ENCODE data around the gene CYP4F12. TPM values are rescaled to one million over a fixed set of nuclear protein-coding genes. Genes with fewer than 3 reads are reported as not detected.

The CYP4F12 gene, protein sequence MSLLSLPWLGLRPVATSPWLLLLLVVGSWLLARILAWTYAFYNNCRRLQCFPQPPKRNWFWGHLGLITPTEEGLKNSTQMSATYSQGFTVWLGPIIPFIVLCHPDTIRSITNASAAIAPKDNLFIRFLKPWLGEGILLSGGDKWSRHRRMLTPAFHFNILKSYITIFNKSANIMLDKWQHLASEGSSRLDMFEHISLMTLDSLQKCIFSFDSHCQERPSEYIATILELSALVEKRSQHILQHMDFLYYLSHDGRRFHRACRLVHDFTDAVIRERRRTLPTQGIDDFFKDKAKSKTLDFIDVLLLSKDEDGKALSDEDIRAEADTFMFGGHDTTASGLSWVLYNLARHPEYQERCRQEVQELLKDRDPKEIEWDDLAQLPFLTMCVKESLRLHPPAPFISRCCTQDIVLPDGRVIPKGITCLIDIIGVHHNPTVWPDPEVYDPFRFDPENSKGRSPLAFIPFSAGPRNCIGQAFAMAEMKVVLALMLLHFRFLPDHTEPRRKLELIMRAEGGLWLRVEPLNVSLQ
- not detected in 2 replicates for total RNA-seq

DNA sequence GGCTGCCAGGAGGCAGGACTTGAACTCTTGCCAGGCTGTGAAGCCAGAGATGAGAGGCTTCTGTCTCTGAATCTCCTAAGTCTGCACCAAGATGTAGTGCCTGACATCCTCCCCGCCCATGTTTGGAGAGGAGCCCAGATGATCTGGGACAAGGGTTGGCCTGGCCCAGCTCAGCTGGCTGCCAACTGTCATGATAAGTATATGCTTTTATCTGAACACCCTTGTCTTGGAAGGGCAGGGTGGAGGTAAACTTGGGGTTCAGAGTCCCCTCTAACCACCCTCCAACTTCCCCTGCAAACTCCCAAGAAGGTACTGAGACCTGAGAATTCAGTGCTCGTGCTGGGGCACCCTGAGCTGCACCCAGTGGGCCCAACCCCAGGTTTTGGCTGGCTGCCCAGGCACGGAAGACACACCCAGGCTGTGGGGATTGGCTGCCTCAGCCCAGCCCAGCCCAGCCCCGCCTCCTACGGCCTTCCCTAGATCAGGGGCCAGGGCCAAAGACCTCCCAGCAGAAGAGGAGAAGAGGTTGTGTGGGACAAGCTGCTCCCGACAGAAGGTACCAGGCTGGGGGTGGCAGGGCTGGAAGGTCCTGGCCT, at the start of gene CYP4F12:
Gene CYP4F12 (plus strand): TSS at position 508 of the 596 bp plus-strand sequence. CDS start 443 bp downstream, outside the sequence.

DNA sequence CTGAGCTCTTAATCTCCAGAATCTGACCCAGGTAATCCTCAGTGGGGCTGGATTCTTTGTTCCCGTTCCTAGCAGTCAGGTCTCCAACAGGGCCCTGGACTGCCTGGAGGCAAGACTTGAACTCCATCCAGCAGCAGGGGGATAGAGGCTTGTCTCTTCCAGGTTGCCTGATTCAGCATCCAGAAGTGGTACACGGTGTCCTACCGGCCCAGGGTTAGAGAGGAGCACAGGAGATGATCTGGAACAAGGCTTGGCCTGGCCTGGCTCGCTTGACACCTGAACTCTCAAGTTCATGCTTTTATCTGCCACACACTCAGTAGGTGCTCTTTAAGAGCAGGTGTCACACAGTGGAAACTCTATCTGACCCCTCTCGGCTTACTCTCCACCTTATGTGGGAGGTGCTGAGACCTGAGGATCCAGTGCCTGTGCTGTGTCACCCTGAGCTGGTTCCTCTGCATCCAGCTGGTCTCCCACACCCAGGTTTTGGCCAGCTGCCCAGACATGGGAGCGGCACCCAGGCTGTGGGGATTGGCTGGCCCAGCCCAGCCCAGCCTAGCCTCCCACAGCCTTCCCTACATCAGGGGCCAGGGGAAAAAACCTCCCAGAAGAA, 32.5 kb upstream of the CYP4F12 start, which contains the start of gene CYP4F3:
Gene CYP4F3 (plus strand): TSS at position 604 of the 610 bp plus-strand sequence. CDS start 519 bp downstream, outside the sequence.

DNA sequence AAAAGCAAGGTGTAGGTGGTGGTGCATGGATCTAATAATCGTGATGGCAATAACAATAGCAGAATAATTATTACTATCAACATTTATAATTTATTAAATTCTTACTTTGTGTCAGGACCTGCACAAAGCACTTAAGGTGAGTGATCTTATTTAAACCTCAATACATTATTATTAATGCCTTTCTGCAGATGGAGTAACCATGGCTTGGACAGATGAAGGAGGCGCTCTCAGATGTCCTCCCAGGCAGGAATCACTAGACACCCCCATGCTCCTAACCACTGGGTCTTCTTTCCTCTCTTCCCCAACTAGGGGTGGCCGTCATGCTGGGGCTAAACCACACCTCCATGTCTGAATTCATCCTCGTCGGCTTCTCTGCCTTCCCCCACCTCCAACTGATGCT, 54.8 kb downstream of the CYP4F12 start, which contains the start of gene OR10H2:
Gene OR10H2 (plus strand): TSS at position 301 of the 400 bp plus-strand sequence. CDS start 20 bp downstream, at position 321.

DNA sequence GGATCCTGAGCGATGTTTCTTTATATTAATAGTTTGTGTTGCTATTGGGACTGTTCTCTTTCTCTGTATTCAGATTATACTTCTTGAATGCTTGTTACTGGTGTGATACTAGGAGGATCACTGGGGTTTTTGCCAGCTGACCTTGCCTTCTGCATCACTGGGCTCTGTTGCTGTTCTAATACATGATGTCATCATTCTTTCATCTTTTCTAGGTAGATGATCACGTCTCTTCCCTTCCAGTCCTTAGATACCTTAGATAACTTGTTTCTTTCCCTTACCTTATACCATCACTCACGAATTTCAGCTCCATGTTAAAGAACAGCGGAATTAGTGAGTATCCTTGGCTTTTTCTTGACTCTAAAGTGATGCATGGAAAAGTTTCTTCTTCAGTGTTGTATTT, 64.8 kb downstream of the CYP4F12 start, which contains the start of gene OR10H3:
Gene OR10H3 (plus strand): TSS at position 264 of the 400 bp plus-strand sequence. CDS start 3,408 bp downstream, outside the sequence.

Other genes starting within 250 kb of the CYP4F12 start
- 19.6 and 19.9 TPM in 2 replicates for gene WIZ, start 223.1 kb upstream of the CYP4F12 start, total RNA-seq
- not detected in 2 replicates for gene RASAL3, start 208.5 kb upstream of the CYP4F12 start, total RNA-seq
- gene PGLYRP2, start 193.6 kb upstream of the CYP4F12 start, total RNA-seq: not detected in 2 replicates
- 0.08 TPM in 2 replicates for gene CYP4F22, start 164.6 kb upstream of the CYP4F12 start, total RNA-seq
- gene CYP4F8, start 57.9 kb upstream of the CYP4F12 start, total RNA-seq: not detected in 2 replicates
- not detected in 2 replicates for gene CYP4F3, start 32.2 kb upstream of the CYP4F12 start, total RNA-seq
- not detected in 2 replicates for gene OR10H2, start 54.9 kb downstream of the CYP4F12 start, total RNA-seq
- not detected in 2 replicates for gene OR10H3, start 64.9 kb downstream of the CYP4F12 start, total RNA-seq
- not detected in 2 replicates for gene OR10H5, start 114.6 kb downstream of the CYP4F12 start, total RNA-seq
- not detected in 2 replicates for gene OR10H1, start 142.6 kb downstream of the CYP4F12 start, total RNA-seq
- gene CYP4F2, start 225.0 kb downstream of the CYP4F12 start, total RNA-seq: 0.04 and 0.23 TPM in 2 replicates